Superior temporal gyrus (tissue), 1 donor: ENCODE data around the gene LAMTOR4.
"Not testable (repeated sequence)": the region's sequence is repeated elsewhere in the genome, so short reads cannot be mapped to it uniquely, and the experiment has no call there.

ENCODE experiments used
- DNase-seq: peaks from one replicate; pipeline ENCODE4 v3.0.0-alpha.2; 2016; ENCODE audit errors: extremely low spot score

LAMTOR4 gene

DNA sequence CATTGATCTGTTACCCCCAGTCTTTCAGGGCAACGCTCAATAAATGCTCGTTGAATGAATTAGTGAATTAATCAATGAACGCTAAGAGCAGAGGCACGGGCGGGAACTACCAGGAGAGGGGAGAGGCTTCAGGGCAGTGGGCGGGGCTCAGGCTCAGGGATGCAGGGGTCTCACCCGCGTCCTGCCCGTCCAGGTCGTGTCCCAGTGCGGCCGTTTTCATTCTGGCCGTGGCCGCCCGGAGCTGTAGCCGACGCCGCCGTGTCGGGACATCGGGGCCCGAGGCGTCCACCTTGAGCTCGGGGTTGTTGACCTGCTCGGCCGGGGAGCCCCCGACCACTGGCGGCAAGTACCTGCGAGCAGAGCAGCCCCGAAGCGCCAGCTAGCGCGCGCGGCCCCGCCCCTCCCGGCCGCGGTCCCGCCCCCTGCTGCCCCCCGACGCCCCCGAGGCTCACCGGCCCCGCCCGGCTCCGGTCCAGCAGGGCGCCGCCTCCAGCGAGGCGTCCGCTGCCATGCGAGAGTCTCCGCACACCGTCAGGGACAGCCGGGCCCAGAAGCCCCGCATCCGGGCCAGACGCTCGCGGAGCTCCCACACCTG is 22.5 kb downstream of the LAMTOR4 start:
- DNase-seq: no peak

DNA sequence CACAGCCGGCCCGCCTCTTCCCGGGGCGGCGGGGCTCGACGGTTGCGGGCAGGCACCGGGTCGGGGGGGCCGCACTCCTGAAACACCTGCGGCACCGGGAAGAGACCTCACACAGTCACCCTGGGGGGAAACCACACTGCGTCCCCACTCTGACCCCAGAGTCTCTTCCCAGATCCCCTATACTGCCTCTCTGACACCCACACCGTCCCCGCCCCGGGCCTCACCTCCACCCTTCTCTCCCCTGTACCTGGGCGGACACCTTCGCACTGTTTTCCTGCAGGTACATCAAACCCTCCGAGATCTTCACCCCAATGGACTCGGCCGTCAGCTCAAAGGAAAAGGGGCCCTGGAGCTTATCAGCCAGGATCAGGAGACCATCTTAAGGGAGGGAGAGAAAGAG is 23.1 kb downstream of the LAMTOR4 start:
- DNase-seq: no peak

DNA sequence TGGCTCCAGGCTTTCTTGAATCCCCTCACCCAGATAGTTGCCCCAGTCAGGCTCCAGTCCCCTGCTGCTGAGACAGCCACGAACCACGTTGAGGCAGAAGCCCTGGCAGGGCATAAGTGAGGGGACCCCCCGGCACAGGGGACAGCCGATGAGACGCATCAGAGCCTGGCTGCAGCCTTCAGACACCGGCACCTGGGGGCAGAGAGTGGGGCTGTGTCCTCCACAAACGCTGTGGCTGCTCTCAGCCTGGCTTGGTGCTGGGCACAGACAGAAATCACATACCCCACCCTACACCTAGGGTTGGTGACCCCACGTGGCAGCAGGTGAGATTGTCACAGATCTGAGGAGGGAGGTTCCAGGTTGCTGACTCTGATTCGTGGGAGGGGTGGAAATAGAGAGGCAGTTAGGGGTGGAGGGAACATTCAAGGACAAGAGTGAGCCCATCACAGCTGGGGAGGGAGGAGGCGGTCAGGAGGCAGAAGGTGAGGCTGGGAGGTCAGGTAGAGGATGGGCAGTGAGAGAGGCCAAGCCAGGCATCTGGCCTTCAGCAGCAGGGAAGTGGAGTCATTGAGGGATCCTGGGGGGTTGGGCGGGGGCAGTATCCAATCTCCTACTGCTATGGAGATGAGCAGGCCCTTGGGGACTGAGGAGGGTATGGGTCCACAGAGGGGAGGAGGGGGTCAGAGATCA is 25.2 kb downstream of the LAMTOR4 start:
- no peak for DNase-seq

DNA sequence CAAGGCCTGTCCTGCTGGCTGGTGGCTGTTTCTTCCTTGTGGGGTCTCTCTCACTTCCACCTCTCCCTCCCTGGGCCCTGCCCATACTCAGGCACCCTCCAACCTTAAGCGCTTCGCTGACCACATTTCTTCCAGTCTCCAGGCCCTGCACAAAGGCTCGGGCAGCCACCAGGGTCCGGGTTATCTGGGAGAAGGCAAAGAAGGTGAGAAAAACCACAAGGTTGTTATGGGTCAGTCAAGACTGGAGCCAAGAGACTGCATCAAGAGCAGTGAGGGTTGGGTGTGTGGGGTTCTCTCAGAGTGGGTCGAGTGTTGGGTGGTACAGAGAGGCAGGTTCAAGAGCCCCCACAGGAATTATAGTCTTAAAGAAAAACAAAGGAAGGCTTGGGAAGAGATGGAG is 25.9 kb downstream of the LAMTOR4 start:
- DNase-seq: no peak

DNA sequence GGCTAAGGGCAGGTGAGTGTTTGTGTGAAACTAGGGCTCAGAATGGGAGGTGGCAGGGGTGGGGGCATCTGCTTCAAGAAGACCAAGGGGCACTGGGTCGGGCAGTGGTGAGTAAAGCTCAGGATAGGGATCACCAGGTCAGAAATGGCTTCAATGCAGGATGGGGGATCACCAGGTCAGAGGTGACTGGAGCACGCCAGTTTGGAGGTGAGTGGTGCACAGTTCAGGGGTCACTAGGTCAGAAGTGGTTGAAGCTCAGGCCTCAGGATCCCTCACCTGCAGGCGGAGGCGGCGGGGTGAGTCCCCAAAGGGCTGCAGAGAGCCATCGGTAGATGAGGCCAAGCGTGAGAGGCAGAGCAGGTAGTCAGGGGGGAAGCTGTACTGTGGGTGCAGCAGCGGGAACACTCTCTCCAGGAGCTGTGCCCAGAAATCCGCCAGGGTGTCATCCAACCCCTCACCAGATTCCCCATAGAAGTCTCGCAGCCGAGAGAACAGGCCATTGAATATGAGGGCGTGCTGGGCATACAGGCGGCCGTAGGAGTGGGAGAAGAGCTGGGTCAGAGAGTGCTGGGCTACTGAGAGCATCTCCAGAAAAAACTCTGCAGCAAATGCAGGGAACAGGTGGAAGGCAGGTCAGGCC is 26.7 kb downstream of the LAMTOR4 start:
- no peak for DNase-seq

DNA sequence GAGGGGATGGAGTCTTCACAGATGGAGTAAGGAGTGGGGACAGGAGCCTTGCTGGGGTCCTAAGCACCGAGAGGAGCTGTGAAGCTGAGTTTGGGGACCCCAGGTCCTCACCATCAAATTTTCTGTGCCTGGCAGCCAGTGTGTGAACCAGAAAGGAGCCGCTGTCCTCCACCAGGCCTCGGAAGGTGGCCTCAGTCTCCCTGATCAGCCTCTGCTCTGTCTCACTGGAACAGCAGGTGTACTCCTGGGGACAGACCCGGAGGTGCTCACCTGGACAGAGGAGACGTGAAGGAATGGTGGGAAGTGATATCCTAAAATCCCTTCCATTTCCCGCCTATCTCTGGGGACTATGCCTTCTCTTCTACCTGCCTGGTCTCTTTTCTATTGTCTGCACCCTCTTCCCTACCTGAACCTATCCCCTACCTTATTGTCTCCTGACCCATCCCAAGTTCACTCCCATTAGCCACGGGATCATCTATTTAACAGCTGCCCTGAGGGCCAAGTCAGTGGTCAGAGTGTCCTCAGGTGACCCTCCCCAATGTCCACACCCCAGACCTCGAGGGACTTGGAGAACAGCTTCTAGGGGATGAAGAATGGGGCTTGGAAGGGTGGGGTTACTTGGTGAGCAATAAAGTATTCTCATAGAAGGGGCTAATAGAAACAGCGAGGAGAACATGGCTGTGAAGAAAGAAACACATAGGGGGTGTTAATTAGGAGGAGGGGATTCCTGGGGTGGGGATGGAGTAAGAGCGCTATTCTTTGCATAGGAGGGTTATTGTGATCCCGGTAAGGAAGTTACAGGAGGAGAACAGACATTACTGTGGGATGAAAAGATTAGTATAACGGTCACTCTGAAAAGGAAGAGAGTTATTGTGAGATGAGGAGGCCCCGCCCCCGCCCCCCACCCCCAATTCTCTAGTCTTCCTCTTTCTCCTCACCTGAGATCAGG is 27.7 kb downstream of the LAMTOR4 start:
- DNase-seq: no peak

DNA sequence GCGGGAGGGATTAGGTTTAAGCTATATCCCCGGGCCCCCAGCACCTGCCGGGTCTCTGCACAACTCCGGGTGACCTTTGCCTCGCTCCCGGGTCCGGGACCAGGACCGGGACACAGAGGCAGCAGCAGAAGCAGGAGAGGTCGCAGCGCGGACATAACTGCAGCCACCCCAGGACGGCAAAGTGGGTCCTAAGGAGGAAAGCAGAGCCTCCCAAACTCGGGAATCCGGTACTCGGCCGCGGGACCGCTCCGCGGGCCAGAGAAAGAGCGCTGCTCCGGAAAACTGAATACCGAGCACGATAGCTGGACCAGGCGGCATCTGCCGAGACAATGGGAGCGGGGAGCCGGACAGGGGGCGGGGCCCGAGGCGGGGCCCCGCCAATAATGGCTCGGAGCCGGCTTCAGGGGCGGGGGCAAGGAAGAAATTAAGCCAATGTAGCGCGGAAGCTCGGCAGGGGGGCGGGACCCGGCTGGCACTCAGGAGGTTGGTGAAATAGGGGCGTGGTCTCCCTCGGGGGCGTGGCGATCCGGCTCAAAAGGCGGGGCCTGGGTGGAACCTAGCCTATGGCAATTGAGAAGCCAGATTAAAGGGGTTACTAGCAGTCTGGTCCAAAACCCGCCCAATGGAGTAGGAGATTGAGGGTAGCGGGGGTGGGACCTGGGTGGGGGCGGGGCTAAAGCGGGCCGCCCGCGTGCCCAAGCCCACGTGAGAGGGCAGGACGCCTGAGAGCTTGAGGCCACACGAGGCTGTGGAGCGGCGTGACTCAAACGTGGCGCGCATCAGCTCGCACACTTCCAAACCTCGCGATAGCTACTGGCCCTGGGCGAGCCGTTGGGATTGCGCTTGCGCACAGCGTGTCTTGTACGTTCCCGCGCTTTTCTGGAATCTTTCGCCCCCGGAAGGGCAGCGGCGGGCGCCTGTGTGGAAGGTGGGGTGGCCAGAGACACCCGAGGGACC is 28.6 kb downstream of the LAMTOR4 start, which contains the start of the genes GPC2 and STAG3:
Gene GPC2, minus strand, starts transcription at position 337 of the 957 bp plus-strand sequence. Its CDS starts 182 bp downstream, at position 155.
Gene STAG3, plus strand, starts transcription at position 874 of the 957 bp plus-strand sequence. CDS start 2,639 bp downstream, outside the sequence.
- peak; percentile 86 for DNase-seq

DNA sequence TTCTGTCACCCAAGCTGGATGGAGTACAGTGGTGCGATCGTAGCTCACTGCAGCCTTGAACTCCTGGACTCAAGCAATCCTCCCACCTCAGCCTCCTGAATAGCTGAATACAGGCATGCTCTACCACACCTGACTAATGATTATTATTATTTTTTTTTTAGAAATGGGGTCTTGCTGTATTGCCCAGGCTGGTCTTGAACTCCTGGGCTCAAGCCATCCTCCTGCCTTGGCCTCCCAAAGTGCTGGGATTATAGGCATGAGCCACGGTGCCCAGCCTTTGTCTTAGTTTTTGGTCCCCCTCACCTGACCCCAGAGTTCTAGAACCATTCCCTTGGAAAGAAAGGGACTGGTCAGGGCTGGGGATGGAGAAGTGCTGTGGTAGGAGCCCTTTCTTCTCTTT is 31.4 kb downstream of the LAMTOR4 start:
- DNase-seq: not testable (repeated sequence)

DNA sequence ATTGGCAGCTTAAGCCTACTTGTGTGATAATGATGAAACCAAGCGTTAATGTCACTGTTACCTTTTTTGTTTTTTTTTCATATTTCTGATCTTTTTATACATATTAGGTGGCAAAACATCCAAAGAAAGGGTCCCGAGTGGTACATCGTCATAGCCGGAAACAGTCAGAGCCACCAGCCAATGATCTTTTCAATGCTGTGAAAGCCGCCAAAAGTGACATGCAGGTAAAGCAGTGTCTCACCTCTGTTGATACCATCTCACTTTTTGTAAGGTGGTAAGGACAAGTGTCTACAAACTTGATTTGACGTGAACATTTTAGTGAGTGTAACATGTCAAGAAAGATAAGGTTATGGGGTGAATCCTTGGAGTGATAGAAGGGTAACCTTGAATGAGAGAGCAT is 33.9 kb downstream of the LAMTOR4 start:
- not testable (repeated sequence) for DNase-seq

DNA sequence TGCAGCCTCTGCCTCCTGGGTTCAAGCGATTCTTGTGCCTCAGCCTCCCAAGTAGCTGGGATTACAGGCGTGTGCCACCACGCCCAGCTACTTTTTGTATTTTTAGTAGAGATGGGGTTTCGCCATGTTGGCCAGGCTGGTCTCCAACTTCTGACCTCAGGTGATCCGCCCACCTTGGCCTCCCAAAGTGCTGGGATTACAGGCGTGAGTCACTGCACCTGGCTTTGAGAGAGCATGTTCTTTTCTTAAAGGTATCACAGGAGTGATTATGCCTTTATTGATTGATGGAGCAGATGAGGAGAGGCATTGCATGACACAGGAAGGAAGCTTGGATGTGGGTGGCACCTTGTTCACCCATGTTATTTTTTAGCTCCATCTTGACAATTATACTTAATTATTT is 34.4 kb downstream of the LAMTOR4 start:
- not testable (repeated sequence) for DNase-seq

DNA sequence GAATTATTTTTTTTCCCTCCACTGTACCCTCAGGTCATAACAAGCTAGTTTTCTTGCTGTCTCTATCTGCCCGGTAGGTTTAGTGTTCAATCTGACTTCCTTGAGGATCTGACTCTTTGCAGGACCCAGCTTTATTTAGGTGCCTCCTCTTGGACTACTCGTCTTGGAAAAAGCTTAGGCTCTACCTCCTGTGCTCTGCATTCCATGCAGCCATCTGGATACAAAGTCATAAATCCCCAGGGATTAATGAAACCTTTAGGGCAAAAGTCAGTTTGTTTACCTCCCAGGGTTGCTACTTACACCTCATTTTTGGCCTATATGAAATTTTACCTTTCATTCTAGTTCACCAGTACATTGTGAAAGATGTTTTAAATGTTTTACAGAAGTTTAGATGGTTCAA is 37.0 kb downstream of the LAMTOR4 start:
- no peak for DNase-seq

DNA sequence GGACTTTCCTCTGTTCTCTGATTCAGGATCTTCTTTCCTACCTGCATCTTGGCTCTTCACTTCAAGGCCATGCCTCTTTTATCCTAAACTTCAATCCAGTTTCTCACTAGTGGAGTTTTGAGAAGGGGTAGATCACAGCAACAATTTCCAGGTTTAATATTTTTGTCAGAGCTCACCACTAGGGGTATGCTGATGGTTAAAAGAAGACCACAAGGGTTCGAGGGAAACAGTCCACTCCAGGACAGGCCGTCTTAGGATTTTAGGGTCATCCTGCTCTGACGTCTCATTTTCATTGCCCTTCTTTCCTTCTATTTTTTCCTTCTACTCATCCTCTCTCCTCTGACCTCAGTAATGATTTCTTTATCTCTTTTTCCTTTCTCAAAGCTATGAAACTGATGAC is 40.3 kb downstream of the LAMTOR4 start:
- DNase-seq: no peak

DNA sequence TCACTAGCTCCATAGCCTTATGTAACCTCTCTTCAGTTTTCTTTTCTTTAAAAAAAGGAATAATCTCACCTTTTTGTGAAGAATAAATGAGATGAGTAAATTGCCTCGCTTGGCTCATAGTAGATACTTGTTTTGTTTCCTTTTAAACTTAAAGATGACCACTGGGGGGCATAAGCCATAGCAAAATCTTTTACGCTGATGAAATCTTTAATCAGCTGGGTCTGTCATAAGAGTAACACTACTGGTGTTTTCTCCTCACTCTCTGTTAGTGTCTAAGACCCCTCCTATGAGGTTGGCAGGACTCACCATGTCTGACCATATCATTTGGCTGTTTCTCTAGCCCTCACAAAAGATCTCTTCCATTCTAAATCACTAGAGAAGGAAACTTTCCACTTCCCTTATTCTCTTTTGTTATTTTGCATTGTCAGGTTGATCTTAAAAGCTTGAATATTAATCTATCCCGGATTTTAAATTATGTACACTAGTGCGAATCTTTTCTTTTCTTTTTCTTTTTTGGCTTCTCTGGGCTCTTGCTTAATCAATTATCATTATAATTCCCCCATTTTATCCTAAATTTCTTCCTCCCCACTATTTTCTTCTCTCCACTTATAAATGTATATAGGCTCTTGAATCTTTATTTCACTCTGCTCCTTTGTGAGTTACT is 41.5 kb downstream of the LAMTOR4 start:
- DNase-seq: peak; percentile 60

DNA sequence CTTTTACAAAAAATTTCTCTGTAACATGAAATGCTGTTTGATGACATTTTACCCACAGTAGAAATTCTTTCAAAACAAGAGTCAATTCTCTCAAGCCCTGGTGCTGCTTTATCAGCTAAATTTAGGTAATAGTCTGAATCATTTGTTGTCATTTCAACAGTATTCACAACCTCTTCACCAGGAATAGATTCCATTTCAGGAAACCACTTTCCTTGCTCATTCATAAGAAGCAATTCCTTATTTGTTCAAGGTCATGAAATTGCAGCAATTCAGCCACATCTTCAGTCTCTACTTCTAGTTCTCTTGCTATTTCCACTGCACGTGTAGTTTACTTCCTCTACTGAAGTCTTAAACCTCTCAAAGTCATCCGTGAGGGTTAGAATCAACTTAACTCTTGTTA is 43.1 kb downstream of the LAMTOR4 start:
- DNase-seq: no peak

DNA sequence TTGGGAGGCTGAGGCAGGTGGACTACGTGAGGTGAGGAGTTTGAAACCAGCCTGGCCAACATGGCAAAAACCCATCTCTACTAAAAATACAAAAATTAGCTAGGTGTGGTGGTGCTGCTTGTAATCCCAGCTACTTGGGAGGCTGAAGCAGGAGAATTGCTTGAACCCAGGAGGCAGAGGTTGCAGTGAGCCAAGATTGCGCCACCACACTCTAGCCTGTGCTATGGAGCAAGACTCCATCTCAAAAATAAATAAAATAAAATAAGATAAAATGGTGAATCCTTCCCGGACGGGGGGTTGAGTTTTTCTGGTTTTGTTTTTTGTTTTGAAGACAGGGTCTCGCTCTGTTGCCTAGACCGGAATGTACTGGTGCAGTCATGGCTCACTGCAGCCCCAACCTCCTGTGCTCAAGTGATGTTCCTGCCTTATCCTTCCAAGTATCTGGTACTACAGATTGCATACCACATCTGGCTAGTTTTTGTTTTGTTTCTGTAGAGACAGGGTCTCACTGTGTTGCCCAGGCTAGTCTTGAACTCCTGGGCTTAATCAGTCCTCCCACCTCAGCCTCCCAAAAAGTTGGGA is 43.7 kb downstream of the LAMTOR4 start:
- not testable (repeated sequence) for DNase-seq

DNA sequence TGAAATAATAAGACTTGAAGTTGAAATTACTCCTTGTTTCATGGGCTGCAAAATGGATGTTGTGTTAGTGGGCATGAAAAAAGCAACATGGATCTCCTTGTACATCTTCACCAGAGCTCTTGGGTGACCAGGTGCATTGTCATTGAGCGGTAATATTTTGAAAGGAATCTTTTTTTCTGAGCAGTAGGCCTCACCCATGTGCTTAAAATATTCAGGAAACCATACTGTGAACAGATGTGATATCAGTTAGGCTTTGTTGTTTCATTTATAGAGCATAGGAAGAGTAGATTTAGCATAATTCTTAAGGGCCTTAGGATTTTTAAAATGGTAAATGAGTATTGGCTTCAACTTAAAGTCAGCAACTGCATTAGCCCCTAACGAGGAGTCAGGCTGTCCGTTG is 44.3 kb downstream of the LAMTOR4 start:
- DNase-seq: no peak

DNA sequence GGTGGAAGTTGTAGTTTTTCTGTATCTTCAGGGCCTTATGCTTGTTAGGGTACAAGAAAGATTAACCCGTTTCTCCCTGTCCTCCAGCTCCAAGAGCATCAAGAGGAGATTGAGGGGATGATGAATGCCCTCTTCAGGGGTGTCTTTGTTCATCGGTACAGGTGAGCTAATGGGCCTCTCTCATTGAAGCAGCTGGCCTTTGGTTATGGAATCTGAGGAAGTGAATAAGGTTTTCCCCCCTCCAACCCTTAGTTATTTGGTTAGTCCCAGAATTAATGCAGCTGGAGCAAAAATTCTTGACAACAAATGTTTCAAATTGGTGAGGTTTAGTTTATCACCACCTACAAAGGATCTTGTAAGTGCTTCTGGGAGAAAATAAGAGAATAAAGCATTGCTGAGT is 46.5 kb downstream of the LAMTOR4 start:
- DNase-seq: no peak

DNA sequence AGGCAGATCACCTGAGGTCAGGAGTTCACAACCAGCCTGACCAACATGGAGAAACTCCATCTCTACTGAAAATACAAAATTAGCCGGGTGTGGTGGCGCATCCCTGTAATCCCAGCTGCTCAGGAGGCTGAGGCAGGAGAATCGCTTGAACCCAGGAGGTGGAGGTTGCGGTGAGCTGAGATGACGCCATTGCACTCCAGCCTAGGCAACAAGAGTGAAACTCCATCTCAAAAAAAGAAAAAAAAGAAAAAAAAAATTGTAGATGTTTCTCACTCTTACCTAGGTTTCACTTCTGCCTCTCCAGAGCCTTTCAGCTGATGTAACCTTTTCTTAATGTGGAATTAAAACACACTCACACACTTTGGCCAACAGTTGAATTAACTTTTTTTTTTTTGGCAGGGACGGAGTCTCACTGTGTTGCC is 47.2 kb downstream of the LAMTOR4 start:
- not testable (repeated sequence) for DNase-seq

DNA sequence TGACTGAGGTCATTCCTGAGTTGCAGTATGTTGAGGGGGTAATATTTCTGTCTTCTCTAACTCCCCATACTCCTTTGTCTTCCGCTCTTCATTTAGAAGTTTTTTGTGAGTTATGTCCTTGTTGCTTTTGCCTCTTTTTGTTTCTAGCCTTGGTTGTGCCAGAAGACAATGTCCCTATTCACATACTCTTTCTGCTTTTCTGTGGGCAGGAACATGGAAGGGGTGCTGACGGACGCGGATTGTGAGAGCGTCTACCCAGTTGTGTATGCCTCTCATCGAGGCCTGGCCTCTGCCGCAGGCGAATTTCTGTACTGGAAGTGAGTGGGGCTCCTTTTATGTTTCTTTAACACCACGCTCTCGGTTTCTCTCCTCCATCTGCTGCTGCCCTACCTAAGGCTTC is 49.5 kb downstream of the LAMTOR4 start:
- no peak for DNase-seq

DNA sequence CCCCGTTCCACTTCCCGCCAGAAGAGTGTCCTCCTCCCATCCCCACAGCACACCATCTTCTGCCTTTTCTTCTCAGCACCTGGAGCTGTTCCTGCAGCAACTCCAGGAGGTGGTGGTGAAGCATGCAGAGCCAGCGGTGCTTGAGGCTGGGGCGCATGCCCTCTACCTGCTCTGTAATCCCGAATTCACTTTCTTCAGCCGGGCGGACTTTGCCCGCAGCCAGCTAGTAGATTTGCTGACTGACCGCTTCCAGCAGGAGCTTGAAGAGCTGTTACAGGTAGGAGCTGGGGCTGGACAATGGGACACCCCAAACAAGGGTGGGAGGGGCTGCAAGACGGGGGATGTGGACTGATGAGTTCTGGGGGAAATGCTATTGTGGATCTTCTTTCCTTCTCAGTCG is 52.0 kb downstream of the LAMTOR4 start:
- no peak for DNase-seq
